ENCODE measurements around the gene TANGO2. TPM values are rescaled to one million over a fixed set of nuclear protein-coding genes. Genes with fewer than 3 reads are reported as not detected.

TANGO2 gene
- total and polyA plus RNA-seq, 4 donors: 20.7 to 48.8 (median 34.1) TPM

DNA sequence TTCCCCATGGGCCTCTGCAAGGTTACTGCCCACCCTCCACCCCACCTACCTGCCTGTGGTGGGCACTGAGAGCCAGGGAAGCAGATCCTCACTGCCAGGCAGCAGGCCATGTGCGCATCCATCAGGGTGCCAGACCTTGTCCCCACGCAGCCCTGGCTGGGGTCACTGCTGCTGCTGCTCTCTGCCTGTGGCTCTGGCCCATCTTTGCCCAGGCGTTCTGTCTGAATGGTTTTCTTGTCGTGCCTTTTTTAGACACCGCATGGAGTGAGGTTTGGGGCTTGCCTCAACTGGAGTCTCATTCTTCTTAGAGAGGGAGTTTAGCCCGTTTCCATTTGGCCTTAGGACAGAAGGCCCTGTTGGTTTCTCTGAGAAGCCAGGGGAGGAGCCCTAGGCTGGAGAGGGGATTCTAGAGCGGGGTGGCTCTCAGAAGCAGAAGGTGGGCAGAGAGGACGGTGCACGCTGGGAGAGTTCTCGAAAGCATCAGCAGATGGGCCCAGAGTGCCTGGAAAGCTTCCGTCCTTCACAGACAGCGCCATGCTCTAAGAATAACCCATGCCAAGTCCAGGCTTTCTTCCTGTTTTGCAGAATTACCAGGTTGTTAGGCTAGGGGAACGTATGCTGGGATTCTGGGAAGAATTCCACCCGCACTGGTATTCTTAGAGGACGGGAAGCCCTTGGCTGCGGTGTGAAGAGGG, 8.1 kb downstream of the TANGO2 start:
- Histone ChIP-seq H3K4me3 (no peak overlapping the region), H3K4me1 (ENCODE audit: control insufficient read depth in 5 of 5, insufficient read depth in 5 of 5, low read length in 5 of 5) (peaks cover 0 to 22% (median 0%) of the 10 kb centered on the region in 5 donors), H3K9ac (ENCODE audit: insufficient read depth in 1 of 2, low read length in 2 of 2) (no peak overlapping the region), H3K27ac (ENCODE audit: low read depth in 1 of 2, low read length in 1 of 2) (peak overlapping the region in 1 of 2 donors; percentile 2), H3K27me3 (ENCODE audit: control insufficient read depth in 3 of 3, insufficient read depth in 3 of 3, low read length in 2 of 3) (no peaks in the 10 kb centered on the region), H3K9me3 (ENCODE audit: control insufficient read depth in 4 of 4, insufficient read depth in 3 of 4, low read length in 3 of 4) (no peaks in the 10 kb centered on the region), H3K36me3 (ENCODE audit: control insufficient read depth in 4 of 4, insufficient read depth in 4 of 4, low read length in 4 of 4) (peaks cover 0 to 7% (median 0%) of the 10 kb centered on the region in 4 donors)
- 77 to 78% methylated on average over 16 of the region's 16 CpGs for WGBS, 2 donors
- TF ChIP-seq, protein P1, sequence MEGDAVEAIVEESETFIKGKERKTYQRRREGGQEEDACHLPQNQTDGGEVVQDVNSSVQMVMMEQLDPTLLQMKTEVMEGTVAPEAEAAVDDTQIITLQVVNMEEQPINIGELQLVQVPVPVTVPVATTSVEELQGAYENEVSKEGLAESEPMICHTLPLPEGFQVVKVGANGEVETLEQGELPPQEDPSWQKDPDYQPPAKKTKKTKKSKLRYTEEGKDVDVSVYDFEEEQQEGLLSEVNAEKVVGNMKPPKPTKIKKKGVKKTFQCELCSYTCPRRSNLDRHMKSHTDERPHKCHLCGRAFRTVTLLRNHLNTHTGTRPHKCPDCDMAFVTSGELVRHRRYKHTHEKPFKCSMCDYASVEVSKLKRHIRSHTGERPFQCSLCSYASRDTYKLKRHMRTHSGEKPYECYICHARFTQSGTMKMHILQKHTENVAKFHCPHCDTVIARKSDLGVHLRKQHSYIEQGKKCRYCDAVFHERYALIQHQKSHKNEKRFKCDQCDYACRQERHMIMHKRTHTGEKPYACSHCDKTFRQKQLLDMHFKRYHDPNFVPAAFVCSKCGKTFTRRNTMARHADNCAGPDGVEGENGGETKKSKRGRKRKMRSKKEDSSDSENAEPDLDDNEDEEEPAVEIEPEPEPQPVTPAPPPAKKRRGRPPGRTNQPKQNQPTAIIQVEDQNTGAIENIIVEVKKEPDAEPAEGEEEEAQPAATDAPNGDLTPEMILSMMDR (IDR thresholded peaks at IDR 0.05; ENCODE audit: control extremely low read depth, extremely low read depth): no peak
- ATAC-seq (ENCODE audit: insufficient read depth, low FRiP score) (no peak), DNase-seq (no peak)

DNA sequence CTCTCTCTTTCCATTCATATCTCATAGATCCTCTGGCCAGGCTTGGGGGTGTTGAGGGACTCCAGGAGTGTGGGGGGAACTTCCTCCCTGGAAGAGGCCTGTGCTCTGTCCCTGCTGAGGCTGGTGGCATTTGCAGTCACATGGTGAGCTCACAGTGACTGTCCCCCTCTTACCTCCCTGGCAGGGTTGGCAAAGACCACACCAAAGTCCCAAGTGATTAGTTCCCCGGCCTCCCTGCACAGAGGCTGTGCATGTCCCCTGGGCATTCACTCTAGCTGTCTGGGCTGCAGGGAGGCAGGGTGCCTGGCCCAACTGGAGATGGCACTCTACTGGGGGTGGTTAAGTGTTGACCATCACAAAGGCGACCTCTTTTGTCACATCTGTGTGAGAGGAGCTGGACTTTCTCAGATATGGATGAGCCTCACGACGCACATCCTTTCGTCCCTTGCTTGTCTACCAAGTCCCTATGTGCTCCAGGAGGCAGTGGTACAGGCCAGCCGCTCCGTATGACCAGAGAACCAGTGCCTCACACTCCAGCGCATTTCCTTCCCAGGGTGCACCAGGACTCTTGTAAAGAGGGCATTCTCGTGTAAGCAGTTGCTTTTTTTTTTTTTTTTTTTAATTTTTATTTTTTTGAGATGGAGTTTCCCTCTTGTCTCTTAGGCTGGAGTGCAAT, 8.8 kb downstream of the TANGO2 start:
- no peak for DNase-seq
- no peak for ATAC-seq (ENCODE audit: insufficient read depth, low FRiP score)
- Histone ChIP-seq H3K9ac (ENCODE audit: insufficient read depth in 1 of 2, low read length in 2 of 2) (no peak overlapping the region), H3K27me3 (ENCODE audit: control insufficient read depth in 3 of 3, insufficient read depth in 3 of 3, low read length in 2 of 3) (no peaks in the 10 kb centered on the region), H3K27ac (ENCODE audit: low read depth in 1 of 2, low read length in 1 of 2) (peak overlapping the region in 1 of 2 donors; percentile 2), H3K4me1 (ENCODE audit: control insufficient read depth in 5 of 5, insufficient read depth in 5 of 5, low read length in 5 of 5) (peaks cover 0 to 22% (median 0%) of the 10 kb centered on the region in 5 donors), H3K9me3 (ENCODE audit: control insufficient read depth in 4 of 4, insufficient read depth in 3 of 4, low read length in 3 of 4) (no peaks in the 10 kb centered on the region), H3K4me3 (no peak overlapping the region), H3K36me3 (ENCODE audit: control insufficient read depth in 4 of 4, insufficient read depth in 4 of 4, low read length in 4 of 4) (peaks cover 0 to 7% (median 0%) of the 10 kb centered on the region in 4 donors)
- TF ChIP-seq, protein P1 (IDR thresholded peaks at IDR 0.05; ENCODE audit: control extremely low read depth, extremely low read depth): no peak
- WGBS, 2 donors: 90 to 94% methylated on average over 9 of the region's 9 CpGs

DNA sequence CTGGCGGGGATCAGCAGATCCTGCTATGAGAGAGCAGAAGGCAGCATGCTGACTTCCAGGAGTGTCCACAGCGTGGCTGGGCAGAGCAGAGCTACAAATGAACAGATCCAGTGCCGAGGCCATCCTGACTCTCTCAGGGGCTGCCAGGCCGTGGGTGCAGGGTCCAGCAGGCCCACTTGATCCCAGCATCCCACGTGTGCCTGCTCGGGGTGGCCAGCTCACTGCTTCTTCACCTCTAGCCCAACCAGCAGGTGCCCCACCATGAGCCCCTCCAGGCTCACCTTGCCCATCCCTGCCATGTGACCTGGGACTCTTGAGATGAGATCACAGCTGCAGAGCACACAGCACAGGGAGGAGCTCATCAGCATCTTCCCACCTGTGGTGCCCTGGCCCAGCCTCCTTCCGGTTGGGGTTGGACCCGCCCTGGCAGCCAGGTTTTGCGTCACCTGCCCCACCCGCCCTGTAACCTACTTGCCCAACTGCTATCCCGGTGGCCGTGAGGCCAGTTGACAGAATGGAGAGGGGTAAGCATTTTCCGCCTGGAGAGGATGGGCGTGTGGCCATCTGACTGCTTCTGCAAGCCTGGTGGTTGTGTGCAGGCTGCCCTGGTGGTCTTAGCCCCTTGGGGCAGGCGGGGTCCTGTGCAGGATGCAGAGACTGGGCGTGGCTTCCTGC, 11.0 kb downstream of the TANGO2 start:
- H3K4me3 ChIP-seq: no peak overlapping the region
- no peak for DNase-seq
- ATAC-seq (ENCODE audit: insufficient read depth, low FRiP score): no peak
- H3K36me3 ChIP-seq (ENCODE audit: control insufficient read depth in 4 of 4, insufficient read depth in 4 of 4, low read length in 4 of 4): peaks cover 0 to 14% (median 2%) of the 10 kb centered on the region in 4 donors
- no peak overlapping the region for H3K27ac ChIP-seq (ENCODE audit: low read depth in 1 of 2, low read length in 1 of 2)
- WGBS, 2 donors: 75 to 84% methylated on average over 16 of the region's 16 CpGs
- H3K9me3 ChIP-seq (ENCODE audit: control insufficient read depth in 4 of 4, insufficient read depth in 3 of 4, low read length in 3 of 4): peaks cover 0 to 2% (median 0%) of the 10 kb centered on the region in 4 donors
- H3K9ac ChIP-seq (ENCODE audit: insufficient read depth in 1 of 2, low read length in 2 of 2): no peak overlapping the region
- TF ChIP-seq, protein P1 (IDR thresholded peaks at IDR 0.05; ENCODE audit: control extremely low read depth, extremely low read depth): no peak
- H3K4me1 ChIP-seq (ENCODE audit: control insufficient read depth in 5 of 5, insufficient read depth in 5 of 5, low read length in 5 of 5): peaks cover 0 to 22% (median 0%) of the 10 kb centered on the region in 5 donors
- no peaks in the 10 kb centered on the region for H3K27me3 ChIP-seq (ENCODE audit: control insufficient read depth in 3 of 3, insufficient read depth in 3 of 3, low read length in 2 of 3)
